Mesenchymal stem cell (in vitro differentiated cells and primary cell): ENCODE measurements around the gene RCBTB1.
"Not testable (repeated sequence)": the region's sequence is repeated elsewhere in the genome, so short reads cannot be mapped to it uniquely, and the experiment has no call there.

Experiments
- DNase-seq: peaks from one replicate; pipeline ENCODE4 v3.0.0-alpha.2; 2013
- H2AFZ ChIP-seq: one replicate; pipeline ENCODE4 v1.6.1; 2013; ENCODE audit warnings: low read depth, mild to moderate bottlenecking, control low read depth, inconsistent platforms, low read length, moderate library complexity
- H2AK5ac ChIP-seq: 2 replicates; pipeline ENCODE4 v1.6.1; 2013; ENCODE audit warnings: low read length, moderate library complexity, mild to moderate bottlenecking, inconsistent platforms; ENCODE audit not compliant: severe bottlenecking
- H2BK120ac ChIP-seq: one replicate; pipeline ENCODE4 v1.6.1; 2013; ENCODE audit warnings: low read depth, mild to moderate bottlenecking, inconsistent platforms, low read length, moderate library complexity
- H2BK12ac ChIP-seq, 2 experiments: one replicate each; pipeline ENCODE4 v1.6.1; 2013; ENCODE audit warnings: inconsistent platforms in 2 of 2, low read length in 2 of 2, mild to moderate bottlenecking in 2 of 2, moderate library complexity in 2 of 2, control low read depth in 1 of 2
- H2BK15ac ChIP-seq: one replicate; pipeline ENCODE4 v1.6.1; 2013; ENCODE audit warnings: mild to moderate bottlenecking, low read depth, inconsistent platforms; ENCODE audit not compliant: poor library complexity, severe bottlenecking
- H2BK5ac ChIP-seq: 2 replicates; pipeline ENCODE4 v1.6.1; 2013; ENCODE audit warnings: low read depth, mild to moderate bottlenecking, low read length, control low read depth, inconsistent platforms; ENCODE audit not compliant: poor library complexity, severe bottlenecking
- H3K14ac ChIP-seq, 2 experiments: one replicate each; pipeline ENCODE4 v1.6.1; 2013; ENCODE audit warnings: inconsistent platforms in 2 of 2, low read length in 2 of 2, control low read depth in 1 of 2, mild to moderate bottlenecking in 1 of 2, moderate library complexity in 1 of 2
- H3K18ac ChIP-seq, 2 experiments: one replicate each; pipeline ENCODE4 v1.6.1; 2013; ENCODE audit warnings: inconsistent platforms in 2 of 2, low read length in 2 of 2, control low read depth in 1 of 2, low read depth in 1 of 2, mild to moderate bottlenecking in 1 of 2
- H3K23ac ChIP-seq, 2 experiments: one replicate each; pipeline ENCODE4 v1.6.1; 2013; ENCODE audit warnings: inconsistent platforms in 2 of 2, low read length in 2 of 2, mild to moderate bottlenecking in 2 of 2, moderate library complexity in 2 of 2, control low read depth in 1 of 2
- H3K27ac ChIP-seq: 2 replicates; pipeline ENCODE4 v1.5.1; 2013; ENCODE audit warnings: mild to moderate bottlenecking, moderate library complexity, low read length, control low read depth, inconsistent platforms; ENCODE audit not compliant: poor library complexity, severe bottlenecking
- H3K27me3 ChIP-seq, 2 experiments: 2 replicates each; pipeline versions ENCODE4 v1.6.1 to v1.7.0; 2013; ENCODE audit warnings: low read length in 2 of 2, mild to moderate bottlenecking in 2 of 2, moderate library complexity in 2 of 2, control low read depth in 1 of 2, inconsistent platforms in 1 of 2; ENCODE audit not compliant: control insufficient read depth in 1 of 2, insufficient read depth in 1 of 2
- H3K36me3 ChIP-seq, 2 experiments: 2 replicates each; pipeline versions ENCODE4 v1.6.1 to v1.7.0; 2013; ENCODE audit warnings: low read length in 2 of 2, control low read depth in 1 of 2, inconsistent platforms in 1 of 2, low read depth in 1 of 2, mild to moderate bottlenecking in 1 of 2; ENCODE audit not compliant: insufficient read depth in 2 of 2, control insufficient read depth in 1 of 2
- H3K4ac ChIP-seq, 2 experiments: one replicate each; pipeline ENCODE4 v1.6.1; 2013; ENCODE audit warnings: inconsistent platforms in 2 of 2, low read length in 2 of 2, mild to moderate bottlenecking in 2 of 2, moderate library complexity in 2 of 2, control low read depth in 1 of 2, low read depth in 1 of 2
- H3K4me1 ChIP-seq: 2 replicates; pipeline ENCODE4 v1.6.1; 2013; ENCODE audit warnings: low read depth, low read length, control low read depth; ENCODE audit not compliant: control insufficient read depth, insufficient read depth
- H3K4me2 ChIP-seq: 2 replicates; pipeline ENCODE4 v1.6.1; 2013; ENCODE audit warnings: low read length, mild to moderate bottlenecking, inconsistent platforms; ENCODE audit not compliant: poor library complexity, severe bottlenecking
- H3K4me3 ChIP-seq, 2 experiments: 2 replicates each; pipeline versions ENCODE4 v1.5.1 to v1.7.0; 2013; ENCODE audit warnings: low read length in 2 of 2, mild to moderate bottlenecking in 2 of 2, control low read depth in 1 of 2, low read depth in 1 of 2; ENCODE audit not compliant: insufficient read depth in 1 of 2
- H3K79me1 ChIP-seq: replicated peaks from 2 replicates; pipeline ENCODE4 v1.6.1; 2013; ENCODE audit warnings: mild to moderate bottlenecking, control low read depth, low read length, inconsistent platforms; ENCODE audit not compliant: poor library complexity, severe bottlenecking
- H3K9ac ChIP-seq: 2 replicates; pipeline ENCODE4 v1.7.0; 2013; ENCODE audit warnings: mild to moderate bottlenecking, low read length, moderate library complexity
- H3K9me3 ChIP-seq: 2 replicates; pipeline ENCODE4 v1.7.0; 2013; ENCODE audit warnings: mild to moderate bottlenecking, low read length; ENCODE audit not compliant: control insufficient read depth
- H4K8ac ChIP-seq: one replicate; pipeline ENCODE4 v1.6.1; 2013; ENCODE audit warnings: inconsistent platforms, mild to moderate bottlenecking, low read length, moderate library complexity
- H4K91ac ChIP-seq: one replicate; pipeline ENCODE4 v1.6.1; 2013; ENCODE audit warnings: mild to moderate bottlenecking, low read length, inconsistent platforms
- WGBS: methylation state at CpG from one replicate; pipeline ENCODE4 v1.1.7; 2013; ENCODE audit warnings: mixed read lengths; 5-methylcytosine and 5-hydroxymethylcytosine counted together

Gene RCBTB1

GRCh38 chr13:49594576-49594975 lies 9.2 kb upstream of the RCBTB1 start:
- H3K14ac ChIP-seq = no peak overlapping the region
- peaks cover 0 to 3% of the 10 kb centered on the region in 2 experiments for H3K27me3 ChIP-seq
- no peak overlapping the region for H3K4me3 ChIP-seq
- no peak overlapping the region for H2BK15ac ChIP-seq
- H2BK120ac ChIP-seq = no peak overlapping the region
- no peaks in the 10 kb centered on the region for H3K79me1 ChIP-seq
- H3K23ac ChIP-seq = no peak overlapping the region
- H3K4ac ChIP-seq = no peak overlapping the region
- DNase-seq = no peak
- H3K9me3 ChIP-seq = no peaks in the 10 kb centered on the region
- H2AFZ ChIP-seq = no peak overlapping the region
- H3K4me1 ChIP-seq = no peaks in the 10 kb centered on the region
- no peak overlapping the region for H3K9ac ChIP-seq
- no peak overlapping the region for H2AK5ac ChIP-seq
- no peak overlapping the region for H3K4me2 ChIP-seq
- H3K27ac ChIP-seq = no peak overlapping the region
- H3K36me3 ChIP-seq = no peaks in the 10 kb centered on the region
- no peak overlapping the region for H4K8ac ChIP-seq
- no peak overlapping the region for H4K91ac ChIP-seq
- H3K18ac ChIP-seq = no peak overlapping the region
- H2BK12ac ChIP-seq = no peak overlapping the region
- H2BK5ac ChIP-seq = no peak overlapping the region

- H3K27ac ChIP-seq, H3K36me3 ChIP-seq, H3K9me3 ChIP-seq, H3K79me1 ChIP-seq, H3K4me3 ChIP-seq, H3K14ac ChIP-seq, H3K27me3 ChIP-seq, H3K4me1 ChIP-seq, H2BK15ac ChIP-seq, H3K4me2 ChIP-seq, H2BK5ac ChIP-seq, H2BK12ac ChIP-seq, H2AK5ac ChIP-seq, H4K91ac ChIP-seq, DNase-seq, H3K23ac ChIP-seq, H4K8ac ChIP-seq, H2BK120ac ChIP-seq, H3K18ac ChIP-seq, H3K9ac ChIP-seq, H2AFZ ChIP-seq, H3K4ac ChIP-seq: not testable (repeated sequence)
- WGBS = 90% methylated on average over 3 of the region's 4 CpGs
These were observed 8.5 kb upstream of the RCBTB1 start for GRCh38 chr13:49593876-49594275.

GRCh38 chr13:49590714-49591113 lies 5.4 kb upstream of the RCBTB1 start:
- 94% methylated on average over 2 of the region's 3 CpGs for WGBS
- H4K8ac ChIP-seq, H2BK5ac ChIP-seq, H3K36me3 ChIP-seq, H3K27ac ChIP-seq, H3K4me2 ChIP-seq, H3K9ac ChIP-seq, H2AFZ ChIP-seq, H2BK12ac ChIP-seq, H2BK120ac ChIP-seq, H3K9me3 ChIP-seq, H3K14ac ChIP-seq, H3K4me3 ChIP-seq, H3K23ac ChIP-seq, H3K18ac ChIP-seq, DNase-seq, H4K91ac ChIP-seq, H3K79me1 ChIP-seq, H2AK5ac ChIP-seq, H3K4me1 ChIP-seq, H3K4ac ChIP-seq, H3K27me3 ChIP-seq, H2BK15ac ChIP-seq: not testable (repeated sequence)

- H3K4me1 ChIP-seq = peaks cover 5% of the 10 kb centered on the region
- no peak overlapping the region for H3K23ac ChIP-seq
- peak overlapping the region; percentile 4 for H3K9ac ChIP-seq
- H2BK120ac ChIP-seq = no peak overlapping the region
- H2AK5ac ChIP-seq = no peak overlapping the region
- H3K36me3 ChIP-seq = peaks cover 2% of the 10 kb centered on the region in 2 experiments
- H3K9me3 ChIP-seq = no peaks in the 10 kb centered on the region
- H4K8ac ChIP-seq = no peak overlapping the region
- no peak overlapping the region for H4K91ac ChIP-seq
- peaks cover 19% of the 10 kb centered on the region for H3K79me1 ChIP-seq
- no peak overlapping the region for H3K14ac ChIP-seq
- H2BK15ac ChIP-seq = no peak overlapping the region
- no peak overlapping the region for H3K4ac ChIP-seq
- 10% methylated on average over 2 of the region's 2 CpGs for WGBS
- peak; percentile 64 for DNase-seq
- no peak overlapping the region for H3K4me2 ChIP-seq
- no peak overlapping the region for H2BK5ac ChIP-seq
- H3K27me3 ChIP-seq = no peaks in the 10 kb centered on the region
- no peak overlapping the region for H3K18ac ChIP-seq
- H3K4me3 ChIP-seq = no peak overlapping the region
- H2AFZ ChIP-seq = no peak overlapping the region
- no peak overlapping the region for H3K27ac ChIP-seq
- no peak overlapping the region for H2BK12ac ChIP-seq
These were observed 2.0 kb upstream of the RCBTB1 start for GRCh38 chr13:49587311-49587847.
